Activated naive CD4-positive, alpha-beta T cell treated with anti-CD3 and anti-CD28 coated beads for 36 hours (primary cell): ENCODE data around the gene COL4A2. TPM values are rescaled to one million over a fixed set of nuclear protein-coding genes. Genes with fewer than 3 reads are reported as not detected.

Experiments
- CTCF ChIA-PET: fragments of 350-600 bp; sonication (Branson Sonifier 250); formaldehyde crosslinking; loops from one replicate; lab custom pipeline; 2021; ENCODE audit warnings: antibody characterized with exemption; lab: Charles Lee
- DNase-seq: peaks from one replicate; pipeline ENCODE4 v3.0.0-alpha.2; 2020
- H3K27ac Mint-ChIP-seq: one replicate; pipeline ENCODE4 v1.8.0; 2021; ENCODE audit warnings: mild to moderate bottlenecking, mixed read lengths
- H3K27me3 Mint-ChIP-seq: one replicate; pipeline ENCODE4 v1.8.0; 2021; ENCODE audit warnings: low read depth, mixed read lengths
- H3K36me3 Mint-ChIP-seq: one replicate; pipeline ENCODE4 v1.8.0; 2021; ENCODE audit warnings: low read depth, mixed read lengths
- H3K4me1 Mint-ChIP-seq: one replicate; pipeline ENCODE4 v1.8.0; 2021; ENCODE audit warnings: low read depth, mixed read lengths
- H3K4me3 Mint-ChIP-seq: one replicate; pipeline ENCODE4 v1.8.0; 2021; ENCODE audit warnings: mild to moderate bottlenecking, moderate library complexity, mixed read lengths
- H3K9me3 Mint-ChIP-seq: one replicate; pipeline ENCODE4 v1.8.0; 2021; ENCODE audit warnings: mixed read lengths
- intact Hi-C: fragments of 100-400 bp; cut with micrococcal nuclease; formaldehyde crosslinking; loops from one replicate; pipeline ENCODE4 v1.15.1; 2023
- total RNA-seq, 2 experiments: library from RNA; stranded (reverse); gene quantifications; one replicate each; pipeline ENCODE4 v1.2.3, GENCODE V29; 2021

COL4A2 gene
- total RNA-seq, 2 experiments from 2014 or later = not detected

- Mint-ChIP-seq H3K27ac (no peak overlapping the region), H3K4me1 (peaks cover 13% of the 10 kb centered on the region), H3K4me3 (no peak overlapping the region), H3K27me3 (peaks cover 43% of the 10 kb centered on the region), H3K36me3 (no peaks in the 10 kb centered on the region), H3K9me3 (no peaks in the 10 kb centered on the region)
- DNase-seq = no peak
- CTCF ChIA-PET = interaction anchor here (0.8 to 0.9 kb wide), 2 partner anchors 19 to 31 kb away, joined by 3 to 4 read pairs; no protein-coding TSS in a partner anchor
- intact Hi-C loops = no loop called here
These were observed 16.2 kb downstream of the COL4A2 start for GRCh38 chr13:110323172-110323891.

- no peaks in the 10 kb centered on the region for H3K9me3 Mint-ChIP-seq
- H3K27ac Mint-ChIP-seq = no peak overlapping the region
- CTCF ChIA-PET = no interaction called here
- H3K4me3 Mint-ChIP-seq = no peak overlapping the region
- intact Hi-C loops = no loop called here
- H3K36me3 Mint-ChIP-seq = no peaks in the 10 kb centered on the region
- peaks cover 46% of the 10 kb centered on the region for H3K27me3 Mint-ChIP-seq
- no peak for DNase-seq
- peaks cover 13% of the 10 kb centered on the region for H3K4me1 Mint-ChIP-seq
These were observed 17.1 kb downstream of the COL4A2 start for GRCh38 chr13:110324026-110324749.

- Mint-ChIP-seq H3K27ac (no peak overlapping the region), H3K27me3 (peaks cover 47% of the 10 kb centered on the region), H3K9me3 (no peaks in the 10 kb centered on the region), H3K4me1 (no peaks in the 10 kb centered on the region), H3K36me3 (no peaks in the 10 kb centered on the region), H3K4me3 (no peak overlapping the region)
- CTCF ChIA-PET = no interaction called here
- DNase-seq = no peak
- intact Hi-C loops = no loop called here
These were observed 19.3 kb downstream of the COL4A2 start for GRCh38 chr13:110326263-110326904.

DNA sequence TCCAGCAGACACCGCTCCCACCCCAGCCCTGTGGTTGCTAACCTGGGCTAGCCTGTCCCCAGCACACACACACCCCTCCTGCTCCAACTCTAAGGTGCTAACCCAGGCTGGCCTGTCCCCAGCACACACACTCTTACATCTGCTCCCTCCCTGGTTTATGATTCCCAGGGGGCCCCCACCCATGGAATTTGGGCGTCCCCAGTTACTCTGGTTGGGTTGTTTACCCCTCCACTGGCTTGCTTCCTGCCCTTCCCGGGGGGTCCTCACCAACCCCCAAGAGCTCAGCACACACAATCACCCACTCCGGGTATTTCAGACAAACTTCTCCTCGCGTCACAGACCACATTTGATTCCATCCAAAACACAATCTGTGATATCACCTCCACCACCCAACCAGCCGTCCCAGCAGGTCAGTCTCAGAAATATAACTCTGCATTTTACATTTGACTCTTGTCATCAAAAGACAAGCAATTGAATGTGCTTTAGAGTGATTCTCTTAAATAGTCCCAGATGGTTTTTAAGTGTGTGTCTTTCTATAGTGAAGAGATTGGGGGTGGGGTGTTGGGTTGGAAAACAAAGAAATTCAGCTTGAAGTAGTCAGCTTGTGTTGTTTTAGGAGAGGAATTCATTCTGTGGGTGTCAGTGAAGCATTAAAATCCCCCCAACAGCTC lies 20.1 kb downstream of the COL4A2 start:
- no peak for DNase-seq
- no peaks in the 10 kb centered on the region for H3K9me3 Mint-ChIP-seq
- H3K36me3 Mint-ChIP-seq = no peaks in the 10 kb centered on the region
- H3K27ac Mint-ChIP-seq = no peak overlapping the region
- CTCF ChIA-PET = no interaction called here
- no peaks in the 10 kb centered on the region for H3K4me1 Mint-ChIP-seq
- intact Hi-C loops = no loop called here
- H3K4me3 Mint-ChIP-seq = no peak overlapping the region
- peaks cover 40% of the 10 kb centered on the region for H3K27me3 Mint-ChIP-seq

DNA sequence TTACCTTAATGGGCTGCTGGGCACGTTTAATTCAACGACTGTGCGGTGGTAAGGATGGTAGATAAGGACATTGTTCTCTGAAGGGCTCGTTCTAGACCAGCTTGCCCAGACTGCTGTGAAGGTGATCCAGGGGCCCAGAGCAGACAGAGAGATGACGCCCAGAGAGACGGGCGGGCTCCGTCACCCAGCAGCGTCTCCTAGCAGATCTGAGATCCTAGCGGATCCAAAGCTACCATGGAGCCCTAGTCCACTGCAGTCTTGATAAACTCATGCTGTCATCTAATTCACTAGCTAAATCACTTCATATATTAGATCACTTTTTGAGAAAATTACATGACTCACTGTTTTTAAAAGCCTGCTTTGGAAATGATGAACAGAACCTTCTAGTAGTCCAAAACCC lies 21.5 kb downstream of the COL4A2 start:
- Mint-ChIP-seq H3K4me1 (no peaks in the 10 kb centered on the region), H3K9me3 (no peaks in the 10 kb centered on the region), H3K36me3 (no peaks in the 10 kb centered on the region), H3K27ac (no peak overlapping the region), H3K4me3 (no peak overlapping the region), H3K27me3 (peaks cover 36% of the 10 kb centered on the region)
- intact Hi-C loops = no loop called here
- DNase-seq = no peak
- CTCF ChIA-PET = interaction anchor here (0.6 kb wide), 1 partner anchor 18 kb away, joined by 3 read pairs; no protein-coding TSS in a partner anchor

GRCh38 chr13:110329258-110329657 lies 22.2 kb downstream of the COL4A2 start:
- CTCF ChIA-PET = no interaction called here
- Mint-ChIP-seq H3K27me3 (peaks cover 34% of the 10 kb centered on the region), H3K9me3 (no peaks in the 10 kb centered on the region), H3K4me3 (no peak overlapping the region), H3K4me1 (no peaks in the 10 kb centered on the region), H3K27ac (no peak overlapping the region), H3K36me3 (no peaks in the 10 kb centered on the region)
- no peak for DNase-seq
- intact Hi-C loops = no loop called here

- no peaks in the 10 kb centered on the region for H3K9me3 Mint-ChIP-seq
- H3K4me1 Mint-ChIP-seq = no peaks in the 10 kb centered on the region
- intact Hi-C loops = no loop called here
- no peak for DNase-seq
- H3K4me3 Mint-ChIP-seq = no peak overlapping the region
- no peak overlapping the region for H3K27ac Mint-ChIP-seq
- peaks cover 30% of the 10 kb centered on the region for H3K27me3 Mint-ChIP-seq
- CTCF ChIA-PET = interaction anchor here (0.6 to 0.8 kb wide), 2 partner anchors 9 to 45 kb away, joined by 3 read pairs; no protein-coding TSS in a partner anchor
- no peaks in the 10 kb centered on the region for H3K36me3 Mint-ChIP-seq
These were observed 22.8 kb downstream of the COL4A2 start for GRCh38 chr13:110329798-110330461.

- Mint-ChIP-seq H3K9me3 (no peaks in the 10 kb centered on the region), H3K4me1 (no peaks in the 10 kb centered on the region), H3K4me3 (no peak overlapping the region), H3K27ac (no peak overlapping the region), H3K27me3 (peaks cover 25% of the 10 kb centered on the region), H3K36me3 (no peaks in the 10 kb centered on the region)
- no peak for DNase-seq
- CTCF ChIA-PET = interaction anchor here (0.8 kb wide), 1 partner anchor 8 kb away, joined by 3 read pairs; no protein-coding TSS in a partner anchor
- intact Hi-C loops = no loop called here
These were observed 23.5 kb downstream of the COL4A2 start for GRCh38 chr13:110330491-110331011.

DNA sequence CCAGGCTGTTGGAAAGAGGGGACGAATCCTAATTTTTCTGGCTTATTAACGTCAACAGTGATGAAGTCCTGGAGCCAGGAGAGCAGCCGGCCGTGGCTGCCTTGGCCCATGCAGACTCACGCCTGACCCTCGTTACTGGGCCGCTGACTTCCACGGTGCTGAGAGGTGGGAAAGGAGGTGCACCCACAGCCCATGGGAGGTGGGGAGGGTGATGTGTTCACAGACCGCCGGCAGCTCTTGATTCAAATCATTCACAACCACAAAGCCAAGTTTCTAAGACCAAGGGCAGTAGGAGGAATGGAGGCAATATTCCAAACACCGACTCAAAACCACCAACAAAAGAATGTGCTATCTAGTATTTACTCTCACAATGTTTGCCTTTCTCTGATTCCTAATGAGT lies 24.3 kb downstream of the COL4A2 start:
- intact Hi-C loops = no loop called here
- H3K4me3 Mint-ChIP-seq = no peak overlapping the region
- H3K27ac Mint-ChIP-seq = no peak overlapping the region
- no peaks in the 10 kb centered on the region for H3K9me3 Mint-ChIP-seq
- no peaks in the 10 kb centered on the region for H3K36me3 Mint-ChIP-seq
- H3K4me1 Mint-ChIP-seq = no peaks in the 10 kb centered on the region
- CTCF ChIA-PET = no interaction called here
- H3K27me3 Mint-ChIP-seq = peaks cover 20% of the 10 kb centered on the region
- no peak for DNase-seq

- no peak overlapping the region for H3K4me3 Mint-ChIP-seq
- H3K27me3 Mint-ChIP-seq = peaks cover 13% of the 10 kb centered on the region
- intact Hi-C loops = no loop called here
- H3K9me3 Mint-ChIP-seq = no peaks in the 10 kb centered on the region
- no peaks in the 10 kb centered on the region for H3K4me1 Mint-ChIP-seq
- DNase-seq = no peak
- CTCF ChIA-PET = no interaction called here
- H3K36me3 Mint-ChIP-seq = no peaks in the 10 kb centered on the region
- no peak overlapping the region for H3K27ac Mint-ChIP-seq
These were observed 25.7 kb downstream of the COL4A2 start for GRCh38 chr13:110332750-110333149.

GRCh38 chr13:110333837-110334236 lies 26.8 kb downstream of the COL4A2 start:
- H3K36me3 Mint-ChIP-seq = no peaks in the 10 kb centered on the region
- DNase-seq = no peak
- intact Hi-C loops = no loop called here
- no peak overlapping the region for H3K27ac Mint-ChIP-seq
- no peak overlapping the region for H3K4me3 Mint-ChIP-seq
- CTCF ChIA-PET = no interaction called here
- peaks cover 14% of the 10 kb centered on the region for H3K27me3 Mint-ChIP-seq
- no peaks in the 10 kb centered on the region for H3K9me3 Mint-ChIP-seq
- H3K4me1 Mint-ChIP-seq = peaks cover under 1% of the 10 kb centered on the region
